Measurements from ENCODE around the gene LDB2. TPM values are rescaled to one million over a fixed set of nuclear protein-coding genes. Genes with fewer than 3 reads are reported as not detected.
"Not testable (repeated sequence)": the region's sequence is repeated elsewhere in the genome, so short reads cannot be mapped to it uniquely, and the experiment has no call there.

LDB2 gene
- total RNA-seq, 2 experiments from 2014 or later: not detected

DNA sequence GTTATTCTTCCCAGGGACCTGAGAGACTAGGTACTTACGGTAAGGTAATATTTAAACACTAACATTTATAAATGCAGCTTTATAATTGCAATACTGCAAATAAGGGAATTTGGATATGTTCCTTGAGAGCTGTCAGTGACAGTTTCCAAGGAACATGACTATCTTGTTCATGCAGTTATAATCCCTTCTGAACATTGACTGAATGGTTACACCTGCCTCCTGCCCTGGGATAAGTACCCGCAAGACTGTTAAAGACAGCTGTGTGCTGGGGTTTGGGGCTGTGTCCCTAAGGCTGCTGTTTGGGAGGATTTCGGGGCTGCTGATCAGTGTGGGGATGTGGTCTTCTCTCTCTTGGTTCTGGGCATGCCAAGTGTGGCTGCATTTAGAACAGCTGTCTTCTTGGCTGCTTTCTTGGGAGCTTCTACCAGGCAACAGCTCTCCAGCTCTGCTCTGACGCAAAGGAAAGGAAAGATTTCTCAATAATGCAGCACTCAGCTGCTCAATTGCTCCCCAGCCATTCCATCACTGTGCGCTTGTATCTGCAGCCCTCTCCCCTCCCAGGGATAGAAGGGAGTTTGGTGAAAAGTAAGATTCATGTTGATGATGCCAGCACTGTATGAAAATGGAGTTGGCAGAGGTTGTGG is 373.4 kb downstream of the LDB2 start:
- POLR2A ChIA-PET: no interaction called here
- CTCF ChIA-PET: no interaction called here

DNA sequence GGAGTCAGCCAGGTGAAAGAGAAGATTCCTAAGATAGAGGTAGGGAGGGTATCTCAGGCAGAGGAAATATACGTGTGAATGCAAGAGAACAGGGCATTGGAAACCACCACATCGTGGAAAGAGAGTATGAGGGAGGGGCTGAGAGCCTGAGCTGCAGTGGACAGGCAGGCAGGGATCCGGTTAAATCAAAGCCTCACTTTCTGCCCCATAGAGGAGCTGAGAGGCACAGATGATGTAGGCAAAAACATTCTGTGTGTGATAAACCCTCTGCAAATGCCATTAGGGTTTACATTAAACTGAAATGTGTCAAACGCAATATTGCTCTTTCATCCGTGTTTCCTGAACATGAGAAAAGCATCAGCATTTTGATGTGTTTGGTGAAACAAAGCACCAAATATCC is 374.0 kb downstream of the LDB2 start:
- POLR2A ChIA-PET: no interaction called here
- CTCF ChIA-PET: no interaction called here

DNA sequence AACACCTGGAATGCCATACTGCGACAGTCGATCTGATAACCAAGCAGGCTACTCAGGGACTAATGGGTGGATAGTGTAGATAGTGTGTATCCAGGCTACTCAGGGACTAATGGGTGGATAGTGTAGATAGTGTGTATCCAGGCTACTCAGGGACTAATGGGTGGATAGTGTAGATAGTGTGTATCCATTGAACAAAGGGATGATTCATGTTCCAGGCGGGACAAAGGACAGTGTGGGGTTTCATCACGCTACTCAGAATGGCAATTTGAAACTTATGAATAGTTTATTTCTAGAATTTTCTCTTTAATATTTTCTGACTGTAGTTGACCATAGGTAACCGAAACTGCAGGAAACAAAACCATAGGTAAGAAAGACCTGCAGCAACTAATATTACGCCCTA is 374.9 kb downstream of the LDB2 start:
- CTCF ChIA-PET: not testable (repeated sequence)

GRCh38 chr4:16521156-16521915 is 377.1 kb downstream of the LDB2 start:
- CTCF ChIA-PET: no interaction called here

More for the DNA sequence above, 374.9 kb downstream of the LDB2 start:
- POLR2A ChIA-PET: not testable (repeated sequence)

GRCh38 chr4:16516796-16517439 is 381.5 kb downstream of the LDB2 start:
- ChIA-PET CTCF (no interaction called here), POLR2A (no interaction called here)

More at GRCh38 chr4:16521156-16521915, 377.1 kb downstream of the LDB2 start:
- POLR2A ChIA-PET: no interaction called here

- CTCF ChIA-PET: no interaction called here
Measured at GRCh38 chr4:16513876-16514275, 384.6 kb downstream of the LDB2 start.

DNA sequence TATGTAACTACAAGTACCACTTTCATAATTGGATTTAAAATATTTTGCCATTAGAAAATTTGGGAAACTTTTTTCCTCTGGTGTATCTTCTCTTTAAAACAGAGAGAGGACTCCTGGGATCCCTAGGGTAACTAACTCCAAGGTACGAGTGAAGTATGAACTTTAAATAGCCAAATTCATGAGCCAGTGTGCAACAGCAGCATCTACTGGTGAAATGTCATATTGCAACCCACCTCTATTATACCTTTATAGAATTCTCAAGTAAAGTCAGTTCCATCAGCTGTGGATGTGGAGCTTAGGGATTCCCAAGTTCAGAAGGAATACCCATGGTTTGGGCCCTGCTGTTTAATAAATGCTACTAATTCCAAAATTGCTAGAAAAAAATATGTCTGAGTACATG is 389.5 kb downstream of the LDB2 start:
- ChIA-PET CTCF (no interaction called here), POLR2A (no interaction called here)

More at GRCh38 chr4:16513876-16514275, 384.6 kb downstream of the LDB2 start:
- POLR2A ChIA-PET: no interaction called here

GRCh38 chr4:16505726-16506125 is 392.7 kb downstream of the LDB2 start:
- ChIA-PET CTCF (no interaction called here), POLR2A (no interaction called here)

GRCh38 chr4:16505267-16505666 is 393.2 kb downstream of the LDB2 start:
- CTCF ChIA-PET: no interaction called here
- POLR2A ChIA-PET: no interaction called here

GRCh38 chr4:16503421-16504100 is 394.9 kb downstream of the LDB2 start:
- CTCF ChIA-PET: no interaction called here
- POLR2A ChIA-PET: no interaction called here

GRCh38 chr4:16498978-16499377 is 399.5 kb downstream of the LDB2 start:
- ChIA-PET CTCF (no interaction called here), POLR2A (no interaction called here)

- ChIA-PET CTCF (no interaction called here), POLR2A (no interaction called here)
Measured at GRCh38 chr4:16496501-16496900, 401.9 kb downstream of the LDB2 start.

- CTCF ChIA-PET: no interaction called here
- POLR2A ChIA-PET: no interaction called here
Measured at GRCh38 chr4:16492872-16493271, 405.6 kb downstream of the LDB2 start.

- POLR2A ChIA-PET: no interaction called here
- CTCF ChIA-PET: no interaction called here
Measured at GRCh38 chr4:16489226-16489625, 409.2 kb downstream of the LDB2 start.

DNA sequence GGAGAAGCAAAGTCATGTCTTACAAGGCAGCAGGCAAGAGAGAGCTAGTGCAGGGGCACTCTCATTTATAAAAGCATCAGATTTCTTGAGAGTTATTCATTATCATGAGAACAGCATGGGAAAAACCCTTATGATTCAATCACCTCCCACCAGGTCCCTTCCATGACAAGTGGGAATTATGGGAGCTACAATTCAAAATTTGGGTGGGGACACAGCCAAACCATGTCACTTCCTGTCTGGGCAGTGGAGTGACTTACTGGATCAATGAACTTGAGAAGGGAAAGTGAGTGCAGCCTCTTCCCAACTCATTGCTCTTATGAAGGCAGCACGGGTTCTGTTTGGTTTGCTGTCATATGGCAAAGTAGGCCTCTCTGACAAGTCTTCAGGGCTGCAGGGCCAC is 410.4 kb downstream of the LDB2 start:
- ChIA-PET CTCF (no interaction called here), POLR2A (no interaction called here)

DNA sequence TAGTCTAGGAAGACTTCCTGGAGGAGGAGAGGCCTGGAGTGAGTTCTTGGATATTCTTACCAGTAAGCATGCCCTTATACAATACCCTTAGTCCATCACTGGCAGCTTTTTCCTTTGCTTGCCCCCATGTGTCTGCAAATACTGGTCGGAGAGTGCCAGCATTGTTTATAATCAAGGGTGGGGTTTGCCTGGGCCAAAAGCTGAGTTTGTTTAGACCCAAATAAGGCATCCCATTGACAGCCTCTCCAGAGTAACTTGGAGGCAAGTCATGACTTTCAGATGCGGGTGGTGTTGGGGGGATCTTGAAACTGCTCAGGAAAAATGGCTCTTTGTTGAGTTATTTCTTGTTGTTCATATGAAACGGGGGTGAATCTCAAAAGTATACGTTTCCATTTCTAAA is 413.7 kb downstream of the LDB2 start:
- CTCF ChIA-PET: no interaction called here
- POLR2A ChIA-PET: no interaction called here

DNA sequence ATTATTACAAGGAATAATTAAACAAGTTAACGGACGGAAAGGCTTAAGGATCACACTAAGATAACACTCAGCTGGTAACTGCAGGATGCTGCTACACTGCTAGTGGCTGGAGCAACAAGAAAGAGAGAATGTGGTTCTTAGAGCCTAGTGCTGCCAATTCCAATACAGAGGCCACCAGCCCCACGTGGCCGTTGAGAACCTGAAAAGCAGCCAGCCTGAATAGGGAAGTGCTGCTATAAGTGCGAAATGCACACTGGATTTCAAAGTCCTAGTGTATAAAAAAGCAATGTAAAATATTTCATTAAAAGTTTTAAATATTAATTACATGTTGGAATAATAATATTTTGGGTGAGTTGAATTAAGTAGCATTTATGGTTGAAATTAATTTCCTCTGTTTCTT is 414.9 kb downstream of the LDB2 start:
- POLR2A ChIA-PET: no interaction called here
- CTCF ChIA-PET: interaction anchor here (0.6 kb wide), 1 partner anchor 47 kb away, joined by 6 read pairs; no protein-coding TSS in a partner anchor

DNA sequence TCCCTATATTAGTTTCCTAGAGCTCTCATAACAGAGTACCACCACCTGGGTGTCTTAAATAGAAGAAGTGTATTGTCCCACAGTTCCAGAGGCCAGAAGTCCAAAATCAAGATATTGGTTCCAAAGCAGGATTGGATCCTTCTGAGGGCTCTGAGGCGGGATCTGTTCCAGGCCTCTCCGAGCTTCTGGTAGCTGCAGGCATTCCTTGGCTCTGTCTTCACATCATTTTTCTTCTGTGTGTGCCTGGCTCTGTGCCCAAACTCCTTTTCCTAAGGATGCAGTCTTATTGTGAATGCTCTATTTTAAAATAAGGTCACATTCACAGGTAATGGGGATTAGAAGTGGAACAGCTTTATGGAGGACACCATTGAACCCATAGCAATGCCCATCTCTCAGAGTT is 418.4 kb downstream of the LDB2 start:
- POLR2A ChIA-PET: no interaction called here
- CTCF ChIA-PET: no interaction called here

DNA sequence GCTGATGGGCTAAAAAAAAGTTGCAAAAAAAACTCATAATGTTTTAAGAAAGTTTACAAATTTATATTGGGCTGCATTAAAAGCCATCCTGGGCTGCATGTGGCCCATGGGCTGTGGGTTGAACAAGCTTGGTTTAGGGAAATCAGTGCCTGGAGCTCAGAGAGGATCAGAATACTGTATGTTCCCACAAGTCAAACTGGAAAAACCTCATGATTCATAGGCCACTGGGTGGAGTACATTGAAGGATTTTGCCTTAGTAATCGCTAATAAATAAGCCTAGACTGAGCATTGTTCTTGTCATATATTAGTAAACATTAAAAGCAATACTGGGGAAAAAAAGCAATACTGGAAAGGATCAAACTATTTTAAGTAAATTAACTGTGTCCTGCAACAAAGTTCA is 425.9 kb downstream of the LDB2 start:
- ChIA-PET CTCF (no interaction called here), POLR2A (no interaction called here)

- ChIA-PET CTCF (no interaction called here), POLR2A (no interaction called here)
Measured at GRCh38 chr4:16467061-16467460, 431.4 kb downstream of the LDB2 start.

DNA sequence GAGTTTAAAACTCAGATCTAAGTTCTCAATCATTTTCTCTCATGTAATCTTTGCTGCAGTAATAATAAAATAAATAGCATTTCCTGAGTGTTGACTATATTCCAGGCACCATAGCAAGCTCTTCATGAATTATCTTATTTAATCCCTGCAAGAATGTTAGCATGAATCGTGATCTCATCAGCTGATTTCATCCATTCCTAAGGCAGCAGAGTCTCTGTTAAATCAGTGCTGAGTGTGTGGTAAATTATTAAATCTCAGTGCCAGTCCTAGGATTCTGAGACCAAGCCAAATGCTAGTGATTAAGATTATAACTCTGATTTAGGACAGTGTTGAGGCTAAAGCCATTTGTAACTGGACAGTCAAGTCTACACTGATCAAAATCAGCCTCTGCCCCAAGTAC is 431.9 kb downstream of the LDB2 start:
- CTCF ChIA-PET: no interaction called here
- POLR2A ChIA-PET: no interaction called here
